Gastrocnemius medialis (tissue), 4 donors: Measurements from ENCODE around the gene SLC22A12.

ENCODE experiments used
- CTCF ChIP-seq, 5 experiments: fragments of 450-650 bp in 3 of 5; fragments of 200-600 bp in 2 of 5; sonication (generic) in 2 of 5; IDR thresholded peaks in 4 of 5; conservative IDR thresholded peaks in 1 of 5; 1 replicate in 4 of 5; 2 replicates in 1 of 5; pipeline ENCODE4 v1.5.1; 2016 to 2019; ENCODE audit warnings: antibody characterized with exemption in 5 of 5, mild to moderate bottlenecking in 3 of 5, moderate library complexity in 3 of 5
- POLR2A ChIP-seq, 2 donors: fragments of 450-650 bp; IDR thresholded peaks; one replicate each; pipeline ENCODE4 v1.6.1; 2017; ENCODE audit warnings: antibody characterized with exemption in 2 of 2, mild to moderate bottlenecking in 2 of 2, moderate library complexity in 2 of 2

DNA sequence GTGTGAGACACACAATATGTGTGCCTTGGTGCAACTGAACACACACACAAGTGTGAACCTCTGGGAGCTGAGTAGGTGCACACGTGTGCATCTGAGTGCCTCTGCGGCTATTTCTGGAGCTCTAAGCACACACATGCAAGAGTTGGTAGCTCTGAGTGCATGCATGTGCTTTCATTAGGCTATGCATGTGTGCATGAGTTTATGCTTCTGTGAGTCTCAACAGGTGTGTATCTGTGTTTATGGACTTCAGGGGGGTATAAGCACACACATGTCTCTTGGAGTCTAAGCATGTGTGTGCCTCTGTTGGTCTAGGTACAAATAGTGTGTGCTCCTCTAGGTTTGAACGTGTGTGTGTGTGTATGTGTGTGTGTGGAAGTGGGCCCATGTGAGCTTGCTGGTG lies 25.8 kb downstream of the SLC22A12 start:
- TF ChIP-seq CTCF (IDR thresholded peaks at IDR 0.05 in 4 of 5, conservative IDR thresholded peaks at IDR 0.05 in 1 of 5), result no peak
- TF ChIP-seq POLR2A (IDR thresholded peaks at IDR 0.05), result no peak
